HepG2 (cell line): Measurements from ENCODE around the gene HDGF. TPM values are rescaled to one million over a fixed set of nuclear protein-coding genes. Genes with fewer than 3 reads are reported as not detected.
A peak's percentile ranks its signal among the peaks of the same experiment; 100 is the strongest.

ENCODE experiments used
- ATF4 ChIP-seq, 2 experiments: fragments of 450-650 bp in 1 of 2; sonication (generic) in 1 of 2; formaldehyde crosslinking; IDR thresholded peaks; 2 replicates each; pipeline versions ENCODE4 v1.5.0 to v1.8.0; 2020 to 2022; ENCODE audit warnings: mild to moderate bottlenecking in 1 of 2, missing genetic modification reagents in 1 of 2
- CHCHD3 ChIP-seq: sonication (generic); formaldehyde crosslinking; IDR thresholded peaks from 2 replicates; pipeline ENCODE4 v1.8.0; 2022; ENCODE audit warnings: mild to moderate bottlenecking, missing genetic modification reagents, moderate library complexity
- DMAP1 ChIP-seq: IDR thresholded peaks from 2 replicates; pipeline ENCODE4 v1.6.1; 2016
- EP300 ChIP-seq, 3 experiments: sonication (generic) in 1 of 3; formaldehyde crosslinking in 1 of 3; IDR thresholded peaks; 2 replicates each; pipeline versions ENCODE4 v1.5.1 to v1.6.1; 2011 to 2020; ENCODE audit warnings: low read depth in 2 of 3, low read length in 2 of 3, borderline replicate concordance in 1 of 3, improper control_type of control experiment in 1 of 3, mild to moderate bottlenecking in 1 of 3, missing genetic modification reagents in 1 of 3, moderate library complexity in 1 of 3
- FOXC1 ChIP-seq: sonication (generic); formaldehyde crosslinking; IDR thresholded peaks from 2 replicates; pipeline ENCODE4 v1.8.0; 2022; ENCODE audit warnings: mild to moderate bottlenecking, missing genetic modification reagents, borderline replicate concordance
- HOMEZ ChIP-seq: IDR thresholded peaks from 2 replicates; pipeline ENCODE4 v1.6.1; 2016; ENCODE audit warnings: low read depth
- NR3C1 ChIP-seq: sonication (generic); formaldehyde crosslinking; IDR thresholded peaks from 2 replicates; pipeline ENCODE4 v1.4.0; 2020; ENCODE audit warnings: missing genetic modification reagents
- TEF ChIP-seq: sonication (generic); formaldehyde crosslinking; IDR thresholded peaks from 2 replicates; pipeline ENCODE4 v1.5.0; 2020; ENCODE audit warnings: missing genetic modification reagents
- THRA ChIP-seq: sonication (generic); formaldehyde crosslinking; IDR thresholded peaks from 2 replicates; pipeline ENCODE4 v1.4.0; 2020; ENCODE audit warnings: missing genetic modification reagents, borderline replicate concordance
- ZNF264 ChIP-seq: sonication (generic); formaldehyde crosslinking; IDR thresholded peaks from 2 replicates; pipeline ENCODE4 v1.4.0; 2020; ENCODE audit warnings: missing genetic modification reagents
- ZNF407 ChIP-seq: sonication (generic); formaldehyde crosslinking; IDR thresholded peaks from one replicate; pipeline ENCODE4 v1.5.1; 2020; ENCODE audit warnings: mild to moderate bottlenecking, missing genetic modification reagents; ENCODE audit errors: not compliant biosample characterization
- ZNF841 ChIP-seq: sonication (generic); formaldehyde crosslinking; IDR thresholded peaks from 2 replicates; pipeline ENCODE4 v1.8.1; 2023; ENCODE audit warnings: missing genetic modification reagents, borderline replicate concordance
- ZNF878 ChIP-seq: sonication (generic); formaldehyde crosslinking; IDR thresholded peaks from 2 replicates; pipeline ENCODE4 v1.8.1; 2023; ENCODE audit warnings: mild to moderate bottlenecking, missing genetic modification reagents, moderate library complexity
- polyA plus RNA-seq, 8 experiments: library from polyadenylated mRNA; depleted of rRNA in 3 of 8; stranded (reverse) in 7 of 8; unstranded in 1 of 8; fragments of >200 nt; fragmentation: Illumina TruSeq in 4 of 8; extraction: Trizol in 4 of 8; gene quantifications; 2 replicates each; pipeline versions ENCODE4 v1.2.1 to v1.2.3, GENCODE V29; 2011 to 2016; ENCODE audit warnings: low read depth in 4 of 8, missing spikeins in 1 of 8, mixed read lengths in 1 of 8; ENCODE audit not compliant: insufficient read depth in 1 of 8
- total RNA-seq, 5 experiments: library from RNA; depleted of rRNA; stranded (reverse); fragments of >200 nt; fragmentation: Illumina TruSeq; extraction: Trizol; gene quantifications; 2 replicates each; pipeline ENCODE4 v1.2.3, GENCODE V29; 2016; ENCODE audit warnings: low read depth in 1 of 5

HDGF gene
- total and polyA plus RNA-seq, 2 of the 13 experiments (the other 11 are each of a cell fraction or from before 2014, with no cell fraction given): 156 to 196 TPM

- TF ChIP-seq ZNF407 (CRISPR knock-in tag) (peak; percentile 12), ATF4 (CRISPR knock-in tag; IDR thresholded peaks at IDR 0.05) (no peak), TEF (CRISPR knock-in tag) (no peak), ZNF264 (CRISPR knock-in tag) (0 out of 2 replicates have a peak, but pooled peaks have one; percentile 33), HOMEZ (CRISPR knock-in tag) (no peak), THRA (CRISPR knock-in tag) (no peak), CHCHD3 (CRISPR knock-in tag) (no peak), FOXC1 (CRISPR knock-in tag) (no peak), DMAP1 (no peak), EP300 (IDR thresholded peaks at IDR 0.05; ENCODE audit: low read depth in 2 of 2, low read length in 2 of 2) (no peak), EP300 (CRISPR knock-in tag; IDR thresholded peaks at IDR 0.05; ENCODE audit: borderline replicate concordance) (no peak), ZNF878 (CRISPR knock-in tag) (no peak), ZNF841 (no peak), NR3C1 (CRISPR knock-in tag) (no peak)
These were observed 15.0 kb upstream of the HDGF start (continued) for GRCh38 chr1:156766298-156767100.
